RWPE1 (cell line): ENCODE results near the gene BAHCC1.

Source experiments
- CTCF ChIA-PET: fragments of 350-600 bp; sonication (Branson Sonifier 250); formaldehyde crosslinking; extraction: SDS; loops from one replicate; lab custom pipeline; 2021; lab: Yijun Ruan, JAX
- POLR2A ChIA-PET: fragments of 400-600 bp; formaldehyde crosslinking; extraction: SDS; loops from one replicate; lab custom pipeline; 2020; ENCODE audit warnings: antibody characterized with exemption; ENCODE audit not compliant: low non-redundant PET; lab: Yijun Ruan, JAX
- DNase-seq: peaks from one replicate; pipeline ENCODE4 v3.0.0; 2012; ENCODE audit warnings: low spot score
- H3K27ac ChIP-seq: fragments of 450-650 bp; 2 replicates; pipeline ENCODE4 v1.5.1; 2017
- TF ChIP-seq, protein P1 (sequence below): fragments of 450-650 bp; conservative IDR thresholded peaks from 2 replicates; pipeline ENCODE4 v1.5.1; 2017; ENCODE audit warnings: low read depth, mild to moderate bottlenecking

BAHCC1 gene

DNA sequence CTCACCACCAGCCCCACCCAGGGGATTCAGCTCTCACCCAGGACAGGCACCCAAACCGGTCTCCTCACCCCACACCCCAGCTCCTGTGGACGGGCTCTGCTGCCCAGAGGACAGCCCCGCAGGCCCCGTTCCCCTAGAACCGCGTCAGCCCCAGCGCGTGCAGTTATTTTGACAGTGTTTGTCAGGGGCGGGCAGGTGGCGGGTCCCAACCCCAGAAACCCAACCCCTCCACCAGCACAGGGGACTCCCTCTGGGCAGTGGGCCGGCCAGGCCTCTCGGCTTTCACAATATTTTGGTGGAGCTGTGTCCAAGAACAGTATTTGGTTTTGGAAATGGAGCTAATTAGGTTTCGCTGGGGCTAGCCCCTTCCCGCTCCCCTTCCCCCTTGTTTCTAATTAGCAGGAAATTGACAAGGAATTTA, 44.8 kb downstream of the BAHCC1 start:
- POLR2A ChIA-PET = no interaction called here

DNA sequence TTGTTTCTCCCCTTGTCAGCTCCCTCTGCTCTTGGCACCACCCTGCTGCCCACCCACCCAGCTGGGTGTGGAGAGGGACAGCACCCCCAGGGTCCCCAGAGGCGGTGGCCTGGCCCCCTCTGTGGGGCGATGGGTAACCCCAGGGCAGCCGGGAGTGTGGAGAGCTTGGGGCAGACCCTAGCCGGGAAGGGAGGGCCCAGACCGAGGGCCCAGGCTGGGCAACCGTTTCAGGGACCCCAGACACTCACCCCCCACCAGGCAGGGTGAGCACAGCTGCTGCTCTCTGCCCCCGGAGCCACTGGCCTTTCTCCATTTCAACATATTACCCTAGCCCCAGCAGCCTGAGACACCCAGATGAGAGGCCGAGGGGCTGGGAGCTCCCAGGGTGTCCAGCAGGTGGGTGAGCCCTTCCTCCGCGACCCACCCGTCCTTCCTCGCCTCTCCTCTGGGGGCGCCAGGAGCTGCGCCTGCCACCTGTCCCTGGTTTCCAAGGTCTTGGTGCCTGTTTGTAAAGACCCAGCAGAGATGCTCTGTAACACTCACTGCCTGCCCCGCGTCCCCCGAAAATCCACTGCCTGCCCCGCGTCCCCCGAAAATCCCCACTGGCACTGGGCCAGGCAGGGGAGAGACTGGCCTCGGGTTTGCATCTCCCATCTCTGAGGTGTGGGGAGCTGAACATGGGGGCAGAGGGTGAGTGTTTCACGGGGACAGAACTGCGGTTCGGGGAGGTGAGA, 45.4 kb downstream of the BAHCC1 start:
- no peak for DNase-seq
- POLR2A ChIA-PET = no interaction called here
- TF ChIP-seq, protein P1, sequence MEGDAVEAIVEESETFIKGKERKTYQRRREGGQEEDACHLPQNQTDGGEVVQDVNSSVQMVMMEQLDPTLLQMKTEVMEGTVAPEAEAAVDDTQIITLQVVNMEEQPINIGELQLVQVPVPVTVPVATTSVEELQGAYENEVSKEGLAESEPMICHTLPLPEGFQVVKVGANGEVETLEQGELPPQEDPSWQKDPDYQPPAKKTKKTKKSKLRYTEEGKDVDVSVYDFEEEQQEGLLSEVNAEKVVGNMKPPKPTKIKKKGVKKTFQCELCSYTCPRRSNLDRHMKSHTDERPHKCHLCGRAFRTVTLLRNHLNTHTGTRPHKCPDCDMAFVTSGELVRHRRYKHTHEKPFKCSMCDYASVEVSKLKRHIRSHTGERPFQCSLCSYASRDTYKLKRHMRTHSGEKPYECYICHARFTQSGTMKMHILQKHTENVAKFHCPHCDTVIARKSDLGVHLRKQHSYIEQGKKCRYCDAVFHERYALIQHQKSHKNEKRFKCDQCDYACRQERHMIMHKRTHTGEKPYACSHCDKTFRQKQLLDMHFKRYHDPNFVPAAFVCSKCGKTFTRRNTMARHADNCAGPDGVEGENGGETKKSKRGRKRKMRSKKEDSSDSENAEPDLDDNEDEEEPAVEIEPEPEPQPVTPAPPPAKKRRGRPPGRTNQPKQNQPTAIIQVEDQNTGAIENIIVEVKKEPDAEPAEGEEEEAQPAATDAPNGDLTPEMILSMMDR = peak; percentile 68

More for the DNA sequence above, 44.8 kb downstream of the BAHCC1 start:
- CTCF ChIA-PET = interaction anchor here (1.0 to 1.8 kb wide), 4 partner anchors 10 to 33 kb away, joined by 3 to 15 read pairs (median 6); no protein-coding TSS in a partner anchor
- H3K27ac ChIP-seq = no peak overlapping the region
- DNase-seq = no peak
- TF ChIP-seq, protein P1 = no peak

DNA sequence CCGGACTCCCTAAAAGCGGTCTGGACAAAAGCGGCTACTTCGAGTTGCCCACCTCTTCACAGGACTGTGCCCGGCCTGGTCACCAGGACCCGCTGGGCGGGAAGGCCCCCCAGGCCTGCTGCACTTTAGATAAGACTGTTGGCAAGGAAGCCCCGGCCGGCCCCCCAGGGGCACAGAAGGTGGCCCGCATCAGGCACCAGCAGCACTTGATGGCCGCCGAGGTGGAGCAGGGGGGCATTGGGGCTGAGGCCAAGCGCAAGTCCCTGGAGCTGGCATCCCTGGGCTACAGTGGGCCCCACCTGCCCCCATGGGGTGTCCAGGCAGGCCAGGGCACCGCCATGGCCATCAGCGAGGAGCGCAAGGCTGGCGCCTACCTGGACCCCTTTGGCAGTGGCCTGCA, 47.5 kb downstream of the BAHCC1 start:
- no peak overlapping the region for H3K27ac ChIP-seq
- DNase-seq = no peak
- CTCF ChIA-PET = no interaction called here
- POLR2A ChIA-PET = no interaction called here
- TF ChIP-seq, protein P1 = no peak

More for the DNA sequence above, 45.4 kb downstream of the BAHCC1 start:
- CTCF ChIA-PET = interaction anchor here (0.6 to 1.8 kb wide), 8 partner anchors 10 to 285 kb away, joined by 3 to 15 read pairs (median 4); no protein-coding TSS in a partner anchor
- H3K27ac ChIP-seq = no peak overlapping the region

DNA sequence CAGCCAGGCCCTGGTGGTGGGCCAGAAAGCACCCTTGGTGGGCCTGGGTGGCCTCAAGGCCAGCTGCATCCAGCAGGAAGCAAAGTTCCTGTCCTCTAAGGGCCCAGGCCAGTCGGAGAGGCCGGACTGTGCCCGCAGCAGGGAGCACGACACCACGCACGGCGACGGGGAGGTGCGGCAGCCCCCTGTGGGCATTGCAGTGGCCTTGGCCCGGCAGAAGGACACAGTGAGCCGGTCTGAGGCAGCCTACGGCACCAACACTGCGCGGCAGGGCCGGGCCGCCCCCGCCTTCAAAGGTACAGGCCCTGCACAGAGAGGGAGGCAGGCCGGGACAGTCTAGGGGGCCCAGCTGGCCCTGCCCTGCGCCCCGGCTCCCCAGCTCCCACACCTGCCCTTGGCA, 48.0 kb downstream of the BAHCC1 start:
- ChIA-PET POLR2A (no interaction called here), CTCF (interaction anchor here (0.9 kb wide), 1 partner anchor 16 kb away, joined by 3 read pairs; no protein-coding TSS in a partner anchor)
- TF ChIP-seq, protein P1 = no peak
- no peak overlapping the region for H3K27ac ChIP-seq
- no peak for DNase-seq

DNA sequence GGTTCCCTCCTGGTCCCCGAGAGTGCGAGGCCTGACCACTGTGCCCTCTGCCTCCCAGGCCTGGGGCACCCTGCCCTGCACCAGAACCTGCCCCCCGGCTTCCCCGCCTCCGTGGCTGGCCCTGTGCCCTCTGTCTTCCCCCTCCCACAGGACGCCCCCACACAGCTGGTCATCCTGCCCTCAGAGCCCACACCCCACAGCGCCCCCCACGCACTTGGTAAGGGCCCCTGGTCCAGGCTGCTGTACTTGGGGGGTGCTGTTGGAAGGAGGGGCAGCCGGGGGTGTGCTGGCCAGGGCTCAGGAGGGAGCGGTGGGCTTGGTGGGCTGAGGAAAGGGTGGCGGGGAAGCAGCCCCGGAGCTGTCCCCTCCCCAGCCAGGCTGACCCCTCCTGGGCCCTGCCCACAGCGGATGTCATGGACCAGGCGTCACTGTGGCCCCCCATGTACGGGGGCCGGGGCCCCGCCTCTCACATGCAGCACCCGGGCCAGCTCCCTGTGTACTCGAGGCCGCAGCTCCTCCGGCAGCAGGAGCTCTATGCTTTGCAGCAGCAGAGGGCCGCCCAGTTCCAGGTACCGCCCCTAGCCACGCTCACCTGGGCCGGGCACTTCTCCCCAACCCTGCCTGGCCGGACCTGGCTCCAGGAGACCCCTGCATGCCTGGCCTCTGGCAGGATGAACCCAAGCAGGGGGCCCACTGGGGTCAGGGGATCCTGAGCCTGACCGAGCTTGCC, 49.5 kb downstream of the BAHCC1 start:
- H3K27ac ChIP-seq = no peak overlapping the region
- no peak for DNase-seq
- POLR2A ChIA-PET = no interaction called here
- TF ChIP-seq, protein P1 = no peak
- CTCF ChIA-PET = no interaction called here
